ENCODE results near the gene PRLR.
"Not testable (repeated sequence)": the region's sequence is repeated elsewhere in the genome, so short reads cannot be mapped to it uniquely, and the experiment has no call there.

Gene PRLR

GRCh38 chr5:35195472-35195852 lies 34.8 kb downstream of the PRLR start:
- no peak for DNase-seq (ENCODE audit: low read depth)

- no peak for DNase-seq (ENCODE audit: low read depth)
Observed at GRCh38 chr5:35194635-35195471, 35.4 kb downstream of the PRLR start.

- no peak for DNase-seq (ENCODE audit: low read depth)
Observed at GRCh38 chr5:35192506-35192905, 37.8 kb downstream of the PRLR start.

- not testable (repeated sequence) for DNase-seq (ENCODE audit: low read depth)
Observed at GRCh38 chr5:35189801-35190200, 40.5 kb downstream of the PRLR start.

DNA sequence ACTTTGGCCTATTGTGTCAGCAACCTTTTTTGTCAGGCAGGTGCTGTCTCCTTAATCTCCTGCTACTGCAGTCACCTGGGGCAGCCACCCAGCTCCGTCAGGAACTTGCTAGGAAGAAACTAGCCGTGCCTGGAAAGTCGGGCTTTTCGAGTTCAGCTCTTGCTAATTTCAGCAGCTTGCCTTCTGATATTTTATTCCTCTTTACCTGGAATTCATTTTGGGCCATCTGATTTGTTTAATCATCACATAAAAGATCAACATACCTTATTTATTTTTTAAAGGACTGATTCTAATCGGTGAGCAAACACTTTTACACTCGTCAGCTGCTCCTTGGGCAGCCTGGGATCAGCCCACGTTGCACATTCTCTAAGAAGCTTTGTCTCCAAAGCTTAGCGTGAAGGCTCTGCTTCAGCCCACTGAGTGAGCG lies 42.2 kb downstream of the PRLR start:
- no peak for DNase-seq (ENCODE audit: low read depth)

DNA sequence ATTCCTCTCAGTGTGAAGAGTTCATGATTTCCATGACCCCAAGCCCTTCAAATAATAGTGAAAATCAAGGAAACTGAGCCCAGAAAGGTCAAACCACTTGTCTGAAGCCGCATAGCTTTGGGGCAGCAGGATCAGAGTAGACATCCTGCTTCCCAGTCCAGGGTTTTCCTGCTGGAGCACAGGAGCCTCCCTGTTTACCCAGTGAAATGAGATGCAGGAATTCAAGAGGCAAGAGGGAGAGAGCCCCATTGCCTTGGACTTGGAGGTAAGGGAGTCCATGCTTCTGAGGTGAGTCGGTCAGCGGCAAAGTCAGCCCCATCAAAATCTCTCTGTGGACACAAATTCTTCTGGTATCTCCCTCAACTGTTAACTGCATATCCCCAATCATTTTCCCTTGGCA lies 42.7 kb downstream of the PRLR start:
- DNase-seq (ENCODE audit: low read depth): not testable (repeated sequence)

DNA sequence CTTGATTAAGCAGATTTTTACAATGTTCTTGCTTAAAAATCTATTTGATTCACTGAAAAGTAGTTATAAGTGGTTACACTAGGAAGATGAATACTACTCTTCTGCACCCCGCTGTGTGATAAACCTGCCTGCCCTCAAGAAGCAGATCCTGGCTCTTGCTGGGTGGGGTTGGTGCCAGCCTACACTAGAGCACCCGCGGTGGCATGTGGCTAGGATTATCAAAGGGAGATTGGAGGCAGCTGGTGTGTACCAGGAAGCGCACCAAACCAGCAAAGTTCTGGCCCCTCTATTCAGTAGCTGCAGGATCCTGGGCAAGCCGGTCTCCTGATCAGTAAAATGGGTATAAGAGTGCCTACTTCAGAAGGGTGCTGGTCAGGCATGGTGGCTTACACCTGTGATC lies 43.5 kb downstream of the PRLR start:
- no peak for DNase-seq (ENCODE audit: low read depth)

- DNase-seq (ENCODE audit: low read depth): no peak
Observed at GRCh38 chr5:35185518-35185917, 44.8 kb downstream of the PRLR start.

- DNase-seq (ENCODE audit: low read depth): no peak
Observed at GRCh38 chr5:35183556-35183955, 46.7 kb downstream of the PRLR start.

DNA sequence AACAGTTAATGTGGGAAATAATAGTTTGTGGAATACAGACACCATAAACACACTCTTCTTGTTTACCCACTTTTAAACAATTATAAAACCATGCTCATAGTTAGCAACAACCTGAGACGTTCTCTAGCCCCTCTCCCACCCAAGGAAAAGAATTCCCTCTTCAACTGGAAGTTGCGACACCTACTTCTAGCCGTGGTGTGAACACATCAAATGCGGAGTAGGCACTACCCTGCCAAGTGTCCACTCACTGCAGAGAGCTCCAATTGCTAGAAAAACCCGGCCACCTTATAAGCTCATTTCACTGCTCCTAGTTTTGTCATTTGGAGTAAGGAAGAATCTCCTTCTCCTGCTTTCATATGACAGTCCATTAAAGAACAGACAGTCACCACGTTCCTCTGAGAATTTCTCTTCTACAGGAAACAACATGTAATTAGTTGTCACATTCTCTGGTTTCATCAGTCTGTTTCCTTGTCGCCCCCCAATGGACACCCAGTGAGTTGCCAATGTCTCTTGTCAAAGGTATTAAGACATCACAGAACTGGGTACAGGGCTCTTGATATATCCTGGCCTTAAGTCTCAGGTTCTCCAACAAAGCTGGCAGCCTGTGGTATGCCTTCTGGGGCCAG lies 47.3 kb downstream of the PRLR start:
- DNase-seq (ENCODE audit: low read depth): no peak

DNA sequence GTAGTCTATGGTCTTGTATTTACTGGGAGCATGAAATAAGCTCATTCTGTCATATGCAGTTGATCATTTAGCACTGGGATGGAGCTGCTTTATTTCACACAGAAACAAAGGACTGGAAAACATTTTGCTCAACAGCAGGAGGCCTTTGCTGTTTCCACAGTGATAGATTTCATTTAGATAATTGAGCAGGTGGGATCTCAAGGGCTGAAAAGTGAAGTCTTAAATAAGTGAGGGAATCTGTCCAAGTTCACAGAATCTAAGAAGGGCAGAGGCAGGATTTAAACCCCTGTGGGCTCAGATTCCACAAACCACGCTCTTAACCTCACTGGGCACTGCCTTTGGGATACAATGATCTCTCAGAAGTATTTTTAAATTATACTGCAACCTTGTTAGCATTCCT lies 47.8 kb downstream of the PRLR start:
- DNase-seq (ENCODE audit: low read depth): no peak

- DNase-seq (ENCODE audit: low read depth): no peak
Observed at GRCh38 chr5:35180046-35180445, 50.2 kb downstream of the PRLR start.

DNA sequence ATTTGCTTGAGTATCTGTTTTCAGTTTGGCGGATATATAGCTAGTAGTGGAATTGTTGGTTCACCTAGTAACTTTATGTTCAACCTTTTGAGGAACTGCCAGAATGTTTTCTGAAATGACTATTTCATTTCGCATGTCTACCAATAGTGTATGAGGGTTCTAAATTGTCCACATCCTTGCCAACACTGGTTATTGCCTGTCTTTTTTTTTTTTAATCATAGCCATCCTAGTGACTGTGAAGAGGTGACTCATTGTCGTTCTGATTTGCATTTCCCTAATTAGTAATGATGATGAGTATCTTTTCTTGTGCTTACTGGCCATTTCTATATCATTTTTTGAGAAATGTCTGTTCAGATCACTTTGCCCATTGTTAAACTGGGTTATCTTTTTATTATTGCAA lies 52.5 kb downstream of the PRLR start:
- no peak for DNase-seq (ENCODE audit: low read depth)

DNA sequence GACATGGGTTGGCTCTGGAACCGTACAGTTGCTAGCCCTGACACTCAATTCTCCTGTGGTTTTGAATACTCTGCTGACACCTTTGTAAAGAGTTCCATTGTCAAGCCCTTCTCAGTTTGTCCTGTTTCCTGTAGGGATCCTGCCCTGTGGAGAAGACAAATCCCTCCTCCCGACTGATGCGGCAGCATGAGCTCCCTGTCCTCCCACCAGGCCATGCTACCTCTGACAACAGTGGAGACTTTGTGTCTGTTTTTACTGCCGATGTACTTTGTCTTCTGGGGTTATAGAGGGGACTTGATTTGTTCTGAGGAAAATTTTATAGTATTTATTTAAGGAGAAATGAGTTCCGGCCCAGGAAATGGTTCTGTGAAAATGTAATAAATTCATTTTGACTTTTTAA lies 57.8 kb downstream of the PRLR start:
- no peak for DNase-seq (ENCODE audit: low read depth)

GRCh38 chr5:35171991-35172390 lies 58.3 kb downstream of the PRLR start:
- no peak for DNase-seq (ENCODE audit: low read depth)

DNA sequence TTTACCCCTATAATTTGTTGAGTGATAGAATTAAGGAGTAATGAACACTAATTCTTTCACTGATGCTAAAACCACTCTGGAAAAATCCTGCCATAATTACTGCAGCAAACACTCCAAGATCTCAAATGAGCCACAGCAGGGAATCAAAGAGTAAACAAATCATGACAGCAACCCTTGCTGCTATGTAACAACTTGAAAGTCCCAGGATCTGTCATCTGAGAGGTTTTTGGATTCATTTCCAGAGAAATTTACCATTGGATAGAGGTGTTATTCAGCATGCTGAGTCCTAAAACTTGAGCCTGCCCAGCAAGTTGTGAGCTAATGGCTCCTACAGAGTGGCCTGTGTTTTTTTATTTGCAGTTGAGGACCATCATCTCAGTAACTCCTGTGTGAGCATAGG lies 59.2 kb downstream of the PRLR start:
- DNase-seq (ENCODE audit: low read depth): no peak

DNA sequence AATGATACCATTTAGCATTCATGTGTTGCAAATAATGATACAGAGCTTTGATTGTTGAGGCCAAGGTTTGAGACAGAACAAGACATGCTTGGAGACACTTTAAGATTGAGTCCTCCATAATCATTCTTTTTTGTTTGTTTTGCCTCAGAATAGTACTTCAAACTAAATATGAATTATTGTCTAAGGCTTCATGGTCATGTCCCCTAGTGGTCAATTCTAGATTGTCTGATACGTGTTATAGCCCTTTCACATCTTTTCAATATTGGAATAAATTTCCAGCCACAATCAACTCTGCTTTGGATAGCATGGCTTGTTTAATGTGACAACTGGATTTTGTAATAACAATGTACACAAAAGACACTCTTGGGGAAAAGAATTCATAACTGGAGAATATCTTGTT lies 64.2 kb downstream of the PRLR start:
- DNase-seq (ENCODE audit: low read depth): no peak

DNA sequence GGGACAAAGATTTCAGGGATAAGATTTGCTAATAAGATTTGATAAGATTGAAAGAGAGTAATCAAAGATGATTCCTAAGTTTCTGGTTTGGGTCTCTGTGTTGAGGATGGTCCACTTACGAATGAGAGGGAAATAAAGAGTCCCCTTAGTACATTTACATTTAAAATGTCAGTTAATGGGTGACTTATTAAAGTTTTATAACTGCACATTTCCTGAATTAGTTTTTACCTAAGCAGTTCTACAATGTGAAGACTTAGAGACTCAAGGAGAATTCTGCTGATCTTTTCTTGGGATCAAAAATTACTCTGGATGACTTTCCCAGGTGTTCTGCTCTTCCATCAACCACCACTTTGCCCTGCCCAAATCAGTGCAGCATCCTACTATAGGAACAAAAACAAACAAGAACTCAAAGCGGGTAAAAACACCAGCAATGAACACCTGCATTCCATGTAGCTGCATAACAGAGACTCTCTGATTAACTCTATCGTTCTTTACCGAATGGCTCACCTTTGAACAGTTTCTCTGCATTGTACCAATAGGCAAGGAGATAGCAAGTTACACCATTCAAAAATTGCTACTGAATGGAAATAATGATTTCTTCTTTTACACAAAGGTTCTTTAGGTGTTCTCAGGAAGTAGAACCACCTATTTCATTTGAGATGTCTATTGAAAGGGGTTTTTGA lies 65.3 kb downstream of the PRLR start:
- DNase-seq (ENCODE audit: low read depth): no peak

- DNase-seq (ENCODE audit: low read depth): no peak
Observed at GRCh38 chr5:35163710-35164033, 66.6 kb downstream of the PRLR start.

DNA sequence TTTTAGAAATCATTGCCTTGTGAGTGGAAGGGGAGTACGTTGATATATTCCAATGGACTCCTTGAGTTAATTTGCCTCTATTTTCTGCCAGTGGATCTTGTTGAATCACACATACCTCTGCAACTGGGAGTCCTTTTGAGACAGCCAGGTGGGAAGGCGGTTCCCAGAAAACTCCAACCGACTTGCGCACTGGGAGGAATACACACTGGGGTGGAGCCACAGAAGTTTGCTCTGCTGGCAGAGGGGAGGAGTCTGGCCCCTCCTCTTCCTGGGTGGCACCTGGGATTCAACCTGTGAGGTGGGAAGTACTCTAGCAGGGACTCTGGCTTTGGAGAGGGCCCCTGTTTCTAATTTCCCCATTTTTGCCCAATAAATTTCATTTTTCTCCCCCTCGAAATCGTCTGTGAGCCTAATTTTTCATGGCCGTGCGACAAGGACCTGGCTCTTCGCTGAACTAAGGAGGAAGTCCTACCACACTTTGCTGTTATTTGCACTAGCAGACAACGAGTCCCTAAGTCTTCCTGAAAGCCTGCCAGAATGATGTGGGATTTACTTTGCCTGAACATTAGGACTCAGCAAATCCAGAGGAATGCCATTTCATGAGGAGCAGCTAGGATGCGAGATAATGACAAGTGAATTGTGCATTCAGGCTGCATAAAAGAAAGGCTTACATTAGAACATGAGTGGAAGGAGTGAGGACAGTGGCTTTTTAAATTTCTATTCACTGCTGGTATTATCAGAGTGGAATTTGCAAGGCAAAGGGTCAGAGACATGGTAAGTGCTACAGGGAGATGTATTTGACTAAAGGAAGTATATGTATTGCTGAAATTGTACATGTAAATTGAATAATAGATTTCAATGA lies 67.2 kb downstream of the PRLR start:
- DNase-seq (ENCODE audit: low read depth): no peak

DNA sequence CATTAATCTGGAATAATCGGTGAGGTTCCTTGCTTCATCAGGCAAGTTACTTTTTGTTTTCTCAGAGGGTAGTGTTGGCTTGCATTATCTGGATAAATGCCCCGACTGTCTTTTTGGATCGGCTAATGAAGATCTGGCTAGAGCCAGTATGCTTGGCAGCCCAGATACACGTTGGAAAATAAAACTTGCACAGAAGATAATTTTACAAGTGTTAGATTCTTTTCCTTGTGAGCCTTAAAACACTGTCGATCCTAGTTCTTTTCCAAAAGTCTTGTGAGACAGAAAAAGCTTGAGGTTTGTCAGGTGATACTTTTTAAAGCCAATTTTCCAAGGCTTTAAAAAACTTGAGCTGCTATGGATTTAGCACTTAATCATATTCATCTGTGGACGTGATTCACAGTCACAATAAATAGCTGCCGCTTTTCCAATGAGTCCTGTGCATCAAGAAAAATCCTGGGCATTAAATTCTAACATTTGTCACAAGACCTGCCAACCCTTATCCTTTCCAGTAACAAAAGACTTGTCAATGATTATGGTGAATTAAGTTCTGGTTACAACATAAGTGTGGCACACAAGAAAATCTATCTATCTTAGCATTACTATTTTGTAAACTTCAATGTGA lies 68.5 kb downstream of the PRLR start:
- DNase-seq (ENCODE audit: low read depth): no peak
